Ovary (tissue), 3 donors: ENCODE measurements around the gene HDGFL1.

Experiments
- CTCF ChIP-seq, 3 donors: fragments of 450-650 bp in 2 of 3; fragments of 200-600 bp in 1 of 3; IDR thresholded peaks; one replicate each; pipeline versions ENCODE4 v1.5.1 to v1.8.0; 2016 to 2022; ENCODE audit warnings: antibody characterized with exemption in 3 of 3, mild to moderate bottlenecking in 1 of 3
- POLR2A ChIP-seq: fragments of 450-650 bp; IDR thresholded peaks from one replicate; pipeline ENCODE4 v1.6.1; 2017; ENCODE audit warnings: antibody characterized with exemption, mild to moderate bottlenecking, moderate library complexity
- donor health status: DM: no; HTN: no; CAD: no.

DNA sequence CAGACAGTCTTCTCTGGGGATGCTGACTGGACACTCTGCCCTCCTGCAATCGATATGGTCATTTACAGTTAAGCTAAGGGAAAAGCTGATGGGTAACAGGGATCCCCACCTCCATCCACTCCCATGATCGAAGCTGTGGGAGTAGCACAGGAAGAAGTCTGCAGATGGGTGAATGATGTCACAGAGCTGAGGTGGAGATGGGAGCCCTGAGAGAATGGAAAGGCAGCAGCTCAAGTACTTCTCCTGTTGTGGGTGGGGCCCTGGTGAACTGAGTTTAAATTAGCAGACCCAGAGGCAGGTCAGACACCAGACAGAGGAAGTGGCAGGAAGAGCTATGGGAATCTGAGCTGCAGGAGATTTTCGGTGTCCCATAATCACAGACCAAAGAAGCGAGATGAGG, 29.0 kb downstream of the HDGFL1 start:
- no peak for TF ChIP-seq CTCF (IDR thresholded peaks at IDR 0.05)
- no peak for TF ChIP-seq POLR2A
